Esophagus squamous epithelium (tissue), 5 donors: Measurements from ENCODE around the gene EPN3. TPM values are rescaled to one million over a fixed set of nuclear protein-coding genes. Genes with fewer than 3 reads are reported as not detected.
A peak's percentile ranks its signal among the peaks of the same experiment; 100 is the strongest.

Source experiments
- DNase-seq: peaks from one replicate; lab custom pipeline; 2025; lab: John Stamatoyannopoulos, UW
- H3K27ac ChIP-seq, 4 donors: fragments of 200-600 bp; sonication (generic); one replicate each; pipeline ENCODE4 v1.5.1; 2016 to 2019; ENCODE audit warnings: mild to moderate bottlenecking in 1 of 4
- H3K27me3 ChIP-seq, 4 donors: fragments of 200-600 bp; sonication (generic); 1 replicate in 3 of 4; 2 replicates in 1 of 4; pipeline versions ENCODE4 v1.5.1 to v1.6.0; 2017 to 2021; ENCODE audit warnings: antibody characterized with exemption in 1 of 4
- H3K36me3 ChIP-seq, 3 donors: fragments of 200-600 bp; sonication (generic); one replicate each; pipeline ENCODE4 v1.5.1; 2016 to 2019
- H3K4me1 ChIP-seq, 3 donors: fragments of 200-600 bp; sonication (generic); one replicate each; pipeline ENCODE4 v1.5.1; 2017 to 2019
- H3K4me3 ChIP-seq, 4 donors: fragments of 200-600 bp; sonication (generic); 1 replicate in 3 of 4; 2 replicates in 1 of 4; pipeline ENCODE4 v1.5.1; 2016 to 2019; ENCODE audit warnings: mild to moderate bottlenecking in 2 of 4, moderate library complexity in 1 of 4
- H3K9me3 ChIP-seq, 3 donors: fragments of 200-600 bp; sonication (generic); one replicate each; pipeline ENCODE4 v1.5.1; 2016 to 2019
- POLR2A ChIP-seq, 4 donors: fragments of 450-650 bp; IDR thresholded peaks; one replicate each; pipeline ENCODE4 v1.6.1; 2017; ENCODE audit warnings: antibody characterized with exemption in 4 of 4, mild to moderate bottlenecking in 4 of 4, moderate library complexity in 3 of 4
- WGBS, 2 donors: methylation state at CpG; one replicate each; pipeline ENCODE4 v1.1.5; 2018; 5-methylcytosine and 5-hydroxymethylcytosine counted together
- intact Hi-C: fragments of 100-400 bp; cut with DNase I; formaldehyde crosslinking; loops from one replicate; pipeline ENCODE4 v1.15.0; 2022
- total RNA-seq, 4 donors: library from RNA; depleted of rRNA; stranded (reverse); fragments of >200 nt; gene quantifications; one replicate each; pipeline ENCODE4 v1.1.0, GENCODE V29; 2016
- TF ChIP-seq, protein P1 (sequence below), 6 experiments: fragments of 450-650 bp in 4 of 6; fragments of 200-600 bp in 2 of 6; sonication (generic) in 2 of 6; IDR thresholded peaks; one replicate each; pipeline ENCODE4 v1.5.1; 2016 to 2019; ENCODE audit warnings: antibody characterized with exemption in 6 of 6, mild to moderate bottlenecking in 4 of 6, moderate library complexity in 4 of 6
- donor health status: DM: yes; HTN: yes; CAD: no.

EPN3 gene
- total RNA-seq, 4 donors from 2014 or later, result 24.5 to 111 (median 51.8) TPM

DNA sequence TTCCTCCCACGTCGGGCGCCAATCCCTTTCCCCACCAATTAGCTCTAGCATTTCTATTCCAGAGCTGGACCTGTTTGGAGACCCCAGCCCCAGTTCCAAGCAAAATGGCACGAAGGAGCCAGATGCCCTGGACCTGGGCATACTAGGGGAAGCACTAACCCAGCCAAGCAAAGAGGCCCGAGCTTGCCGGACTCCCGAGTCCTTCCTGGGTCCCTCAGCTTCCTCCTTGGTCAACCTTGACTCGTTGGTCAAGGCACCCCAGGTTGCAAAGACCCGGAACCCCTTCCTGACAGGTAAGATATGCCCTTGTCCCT lies 8.8 kb downstream of the EPN3 start:
- peak overlapping the region; percentile 76 to 82 (median 78) for H3K27ac ChIP-seq
- H3K27me3 ChIP-seq, result no peaks in the 10 kb centered on the region
- intact Hi-C loops, result loop anchor here (10.0 kb wide), 1 partner anchor 303 kb away; no protein-coding TSS in a partner anchor
- TF ChIP-seq, protein P1, sequence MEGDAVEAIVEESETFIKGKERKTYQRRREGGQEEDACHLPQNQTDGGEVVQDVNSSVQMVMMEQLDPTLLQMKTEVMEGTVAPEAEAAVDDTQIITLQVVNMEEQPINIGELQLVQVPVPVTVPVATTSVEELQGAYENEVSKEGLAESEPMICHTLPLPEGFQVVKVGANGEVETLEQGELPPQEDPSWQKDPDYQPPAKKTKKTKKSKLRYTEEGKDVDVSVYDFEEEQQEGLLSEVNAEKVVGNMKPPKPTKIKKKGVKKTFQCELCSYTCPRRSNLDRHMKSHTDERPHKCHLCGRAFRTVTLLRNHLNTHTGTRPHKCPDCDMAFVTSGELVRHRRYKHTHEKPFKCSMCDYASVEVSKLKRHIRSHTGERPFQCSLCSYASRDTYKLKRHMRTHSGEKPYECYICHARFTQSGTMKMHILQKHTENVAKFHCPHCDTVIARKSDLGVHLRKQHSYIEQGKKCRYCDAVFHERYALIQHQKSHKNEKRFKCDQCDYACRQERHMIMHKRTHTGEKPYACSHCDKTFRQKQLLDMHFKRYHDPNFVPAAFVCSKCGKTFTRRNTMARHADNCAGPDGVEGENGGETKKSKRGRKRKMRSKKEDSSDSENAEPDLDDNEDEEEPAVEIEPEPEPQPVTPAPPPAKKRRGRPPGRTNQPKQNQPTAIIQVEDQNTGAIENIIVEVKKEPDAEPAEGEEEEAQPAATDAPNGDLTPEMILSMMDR (IDR thresholded peaks at IDR 0.05), result no peak
- no peak for TF ChIP-seq POLR2A (IDR thresholded peaks at IDR 0.05)
- peaks cover 40 to 90% (median 41%) of the 10 kb centered on the region in 3 donors for H3K4me1 ChIP-seq
- WGBS, 2 donors, result 50 to 82% methylated on average over 4 to 8 of the region's 9 CpGs
- peaks cover 7 to 43% (median 9%) of the 10 kb centered on the region in 3 donors for H3K36me3 ChIP-seq
- peak overlapping the region in 3 of 4 donors; percentile 43 to 68 (median 50) for H3K4me3 ChIP-seq
- H3K9me3 ChIP-seq, result no peaks in the 10 kb centered on the region
- DNase-seq, result no peak

DNA sequence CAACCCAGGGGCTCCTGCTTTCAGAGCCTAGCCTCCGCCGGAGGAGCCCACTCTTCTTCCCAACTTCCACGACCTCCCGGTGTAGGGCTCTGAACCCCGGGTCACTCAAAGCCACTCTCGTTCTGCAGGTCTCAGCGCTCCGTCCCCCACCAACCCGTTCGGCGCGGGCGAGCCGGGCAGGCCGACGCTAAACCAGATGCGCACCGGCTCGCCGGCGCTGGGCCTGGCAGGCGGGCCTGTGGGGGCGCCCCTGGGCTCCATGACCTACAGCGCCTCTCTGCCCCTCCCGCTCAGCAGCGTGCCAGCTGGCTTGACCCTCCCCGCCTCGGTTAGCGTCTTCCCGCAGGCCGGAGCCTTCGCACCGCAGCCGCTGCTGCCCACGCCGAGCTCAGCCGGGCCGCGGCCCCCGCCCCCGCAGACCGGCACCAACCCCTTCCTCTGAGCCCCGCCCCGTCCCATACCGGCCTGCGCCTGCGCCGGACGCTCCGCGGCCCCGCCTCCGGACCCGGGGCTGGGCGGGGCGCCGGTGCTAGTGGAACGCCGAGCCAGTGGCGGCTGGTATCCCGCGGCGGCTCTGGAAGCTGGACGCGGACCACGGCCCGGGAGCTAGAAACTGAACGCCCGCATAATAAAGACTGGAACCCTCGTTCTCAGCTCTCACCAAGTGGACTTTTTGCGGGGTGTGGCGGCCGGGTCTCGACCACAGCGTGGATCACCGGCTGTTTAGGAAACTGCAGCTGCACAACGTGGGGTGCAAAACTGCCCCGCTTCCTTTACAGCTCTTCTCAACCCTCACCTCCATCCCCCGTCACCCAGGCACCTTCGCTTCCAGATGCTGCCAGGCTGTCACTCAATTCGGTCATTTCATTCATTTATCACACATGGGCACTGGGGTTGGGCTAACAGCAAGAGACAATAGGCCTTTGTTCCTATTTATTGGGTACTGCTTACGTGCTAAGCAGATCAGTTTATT lies 9.5 kb downstream of the EPN3 start:
- H3K27ac ChIP-seq, result peak overlapping the region; percentile 76 to 82 (median 78)
- no peaks in the 10 kb centered on the region for H3K27me3 ChIP-seq
- DNase-seq, result no peak
- peaks cover 40 to 90% (median 44%) of the 10 kb centered on the region in 3 donors for H3K4me1 ChIP-seq
- 4 to 8% methylated on average over 4 of the region's 82 CpGs for WGBS, 2 donors
- peak overlapping the region; percentile 26 to 68 (median 46) for H3K4me3 ChIP-seq
- TF ChIP-seq, protein P1 (IDR thresholded peaks at IDR 0.05), result peak in 3 of 6 experiments; percentile 8 to 28 (median 14)
- peak in 1 of 4 donors; percentile 57 for TF ChIP-seq POLR2A (IDR thresholded peaks at IDR 0.05)
- peaks cover 2 to 37% (median 9%) of the 10 kb centered on the region in 3 donors for H3K36me3 ChIP-seq
- intact Hi-C loops, result loop anchor here (10.0 kb wide), 1 partner anchor 303 kb away; no protein-coding TSS in a partner anchor
- H3K9me3 ChIP-seq, result no peaks in the 10 kb centered on the region

DNA sequence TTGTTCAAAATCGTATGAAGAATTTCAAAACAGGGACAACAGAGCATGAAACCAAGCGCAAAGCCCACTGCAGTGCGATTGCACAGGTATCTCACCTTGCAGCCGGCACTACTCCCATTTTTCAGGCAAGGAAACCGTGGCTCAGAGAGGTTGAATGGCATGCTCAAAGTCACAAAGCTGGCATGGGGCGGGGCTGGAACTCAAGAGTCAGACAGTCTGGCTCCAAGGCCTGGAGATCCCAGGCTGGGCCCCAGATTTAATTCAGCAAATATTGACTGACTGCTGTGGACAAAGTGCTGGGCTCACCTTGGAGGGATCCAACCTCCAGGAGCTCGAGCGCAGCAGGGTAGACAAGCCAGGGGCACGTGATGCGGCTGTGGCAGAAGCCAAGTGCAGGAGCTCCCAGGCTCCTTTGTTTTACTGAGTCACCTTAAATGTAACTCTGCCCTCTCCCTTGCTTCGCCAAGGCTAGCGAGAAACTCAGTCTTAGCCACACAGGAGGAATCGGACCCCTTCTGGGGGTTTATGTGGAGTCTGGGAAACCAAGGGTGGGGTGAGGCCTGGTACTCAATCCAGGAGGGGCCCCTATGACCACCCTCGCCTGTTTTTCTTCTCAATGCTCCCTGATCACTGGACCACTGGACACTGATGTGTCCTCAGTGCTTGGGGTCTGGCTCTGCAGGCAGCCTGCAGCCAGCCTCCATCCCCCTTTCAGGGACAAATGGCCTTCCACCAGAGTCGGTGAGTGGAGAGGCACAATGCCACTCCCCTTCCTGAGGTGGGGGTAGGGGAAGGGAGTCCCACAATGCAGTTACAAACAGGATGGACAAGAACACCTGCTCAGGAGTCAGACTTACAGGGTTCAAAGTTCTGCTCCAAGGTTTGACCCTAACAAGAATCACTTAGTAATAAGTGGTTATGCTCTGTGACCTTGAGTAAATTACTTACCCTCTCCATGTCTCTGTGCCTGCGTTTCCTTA lies 10.6 kb downstream of the EPN3 start:
- H3K4me3 ChIP-seq, result peak overlapping the region in 1 of 4 donors; percentile 50
- no peak for DNase-seq
- H3K36me3 ChIP-seq, result peaks cover 2 to 26% (median 8%) of the 10 kb centered on the region in 3 donors
- 48 to 65% methylated on average over 8 to 14 of the region's 16 CpGs for WGBS, 2 donors
- peak overlapping the region; percentile 76 to 82 (median 78) for H3K27ac ChIP-seq
- intact Hi-C loops, result loop anchor here (10.0 kb wide), 1 partner anchor 302 kb away; no protein-coding TSS in a partner anchor
- no peaks in the 10 kb centered on the region for H3K9me3 ChIP-seq
- no peaks in the 10 kb centered on the region for H3K27me3 ChIP-seq
- peaks cover 51 to 90% (median 51%) of the 10 kb centered on the region in 3 donors for H3K4me1 ChIP-seq
- TF ChIP-seq, protein P1 (IDR thresholded peaks at IDR 0.05), result peak in 1 of 6 experiments; percentile 11
- TF ChIP-seq POLR2A (IDR thresholded peaks at IDR 0.05), result peak in 1 of 4 donors; percentile 15

DNA sequence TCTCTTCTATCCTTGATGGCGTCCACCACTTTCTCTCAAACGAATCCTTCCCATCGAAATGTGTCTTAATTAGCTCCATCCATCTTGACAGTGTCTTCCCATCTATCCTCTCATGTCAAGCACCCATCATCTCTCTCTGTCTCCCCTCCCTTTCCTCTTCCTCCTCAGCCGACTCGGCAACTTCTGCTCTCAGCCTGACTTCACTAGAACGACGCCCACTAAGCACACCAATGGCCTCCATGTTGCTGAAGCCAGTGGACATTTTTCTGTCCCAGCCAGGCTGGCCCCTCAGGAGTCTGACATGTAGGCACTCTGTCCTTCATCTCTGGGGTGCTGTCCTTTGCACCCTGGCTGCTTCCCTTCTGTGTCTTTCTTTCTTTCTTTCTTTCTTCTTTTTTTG lies 12.0 kb downstream of the EPN3 start:
- intact Hi-C loops, result loop anchor here (10.0 kb wide), 1 partner anchor 300 kb away; no protein-coding TSS in a partner anchor
- no peak for TF ChIP-seq POLR2A (IDR thresholded peaks at IDR 0.05)
- TF ChIP-seq, protein P1 (IDR thresholded peaks at IDR 0.05), result no peak
- peaks cover 0 to 22% (median 0%) of the 10 kb centered on the region in 3 donors for H3K36me3 ChIP-seq
- H3K4me1 ChIP-seq, result peaks cover 46 to 80% (median 46%) of the 10 kb centered on the region in 3 donors
- H3K9me3 ChIP-seq, result no peaks in the 10 kb centered on the region
- WGBS, 2 donors, result 55 to 59% methylated on average over 7 of the region's 7 CpGs
- no peak for DNase-seq
- H3K27me3 ChIP-seq, result no peaks in the 10 kb centered on the region
- H3K4me3 ChIP-seq, result no peak overlapping the region
- H3K27ac ChIP-seq, result no peak overlapping the region
